ENCODE data around the gene GMIP.

The GMIP gene

DNA sequence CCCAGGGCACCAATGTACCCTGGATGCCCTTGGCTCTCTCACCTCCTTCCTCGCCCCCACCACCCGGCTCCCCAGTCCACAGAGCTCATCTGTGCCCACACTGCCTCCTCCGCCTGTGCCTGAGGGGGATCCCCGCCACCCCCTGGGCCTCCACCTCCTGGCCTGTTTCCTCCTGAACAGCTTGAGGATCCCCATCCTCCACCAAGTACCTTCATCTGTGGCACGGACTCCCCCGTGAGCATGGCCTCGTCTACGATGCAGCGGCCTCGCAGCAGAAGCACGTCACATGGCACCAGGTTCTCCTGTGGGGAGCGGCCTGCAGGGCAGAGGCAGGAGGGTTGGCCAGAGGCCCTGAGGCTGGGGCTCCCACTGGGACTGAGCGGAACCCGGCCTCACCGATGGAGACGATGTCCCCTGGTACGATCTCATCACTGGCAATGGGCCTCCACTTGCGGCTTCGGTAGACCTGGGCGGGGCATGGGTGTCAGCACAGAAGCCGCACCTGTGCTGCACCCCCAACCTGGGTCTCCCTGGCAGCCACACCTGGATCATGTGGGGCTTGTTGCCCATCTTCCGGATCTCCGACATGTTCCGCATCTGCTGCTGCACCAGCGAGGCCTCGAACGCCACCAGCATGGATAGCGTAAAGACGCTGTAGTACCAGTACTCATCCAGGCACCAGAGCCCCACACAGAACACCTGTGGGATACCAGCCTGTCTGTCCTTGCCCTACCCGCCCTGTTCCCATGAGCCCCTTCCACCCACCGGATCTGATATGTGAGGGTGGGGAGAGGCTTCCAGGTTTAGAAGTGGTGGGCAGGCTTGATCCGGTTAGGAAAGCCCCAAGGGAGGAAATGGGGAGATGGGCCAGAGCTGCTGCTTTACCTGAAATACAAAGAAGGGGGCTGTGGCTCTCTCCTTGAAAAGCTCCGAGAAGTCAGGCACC lies 13.3 kb upstream of the GMIP start:
- no peak for DNase-seq

GRCh38 chr19:19655641-19656343 lies 12.3 kb upstream of the GMIP start:
- no peak for DNase-seq

GRCh38 chr19:19655051-19655594 lies 11.7 kb upstream of the GMIP start:
- DNase-seq = no peak

DNA sequence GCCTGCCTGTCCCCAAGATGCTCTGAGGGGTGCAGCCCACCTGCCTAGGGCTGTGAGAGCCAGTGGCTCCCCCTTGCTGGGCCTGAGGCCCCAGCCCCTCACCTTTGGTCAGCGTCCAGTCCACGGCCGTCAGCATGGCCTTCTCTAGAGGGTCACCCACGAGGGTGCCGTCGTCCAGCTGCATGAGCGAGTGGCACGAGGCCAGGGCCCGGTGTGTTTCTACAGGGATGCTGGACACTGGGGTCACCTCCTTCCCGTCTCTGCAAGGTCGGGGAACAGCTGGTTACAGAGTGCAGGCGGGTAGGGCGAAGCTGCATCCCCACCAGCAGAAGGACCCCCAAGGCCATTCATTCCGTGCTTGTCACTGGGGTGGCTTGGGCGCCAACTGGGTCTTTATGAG lies 11.0 kb upstream of the GMIP start:
- DNase-seq = no peak

GRCh38 chr19:19653597-19654147 lies 10.2 kb upstream of the GMIP start:
- DNase-seq = no peak

DNA sequence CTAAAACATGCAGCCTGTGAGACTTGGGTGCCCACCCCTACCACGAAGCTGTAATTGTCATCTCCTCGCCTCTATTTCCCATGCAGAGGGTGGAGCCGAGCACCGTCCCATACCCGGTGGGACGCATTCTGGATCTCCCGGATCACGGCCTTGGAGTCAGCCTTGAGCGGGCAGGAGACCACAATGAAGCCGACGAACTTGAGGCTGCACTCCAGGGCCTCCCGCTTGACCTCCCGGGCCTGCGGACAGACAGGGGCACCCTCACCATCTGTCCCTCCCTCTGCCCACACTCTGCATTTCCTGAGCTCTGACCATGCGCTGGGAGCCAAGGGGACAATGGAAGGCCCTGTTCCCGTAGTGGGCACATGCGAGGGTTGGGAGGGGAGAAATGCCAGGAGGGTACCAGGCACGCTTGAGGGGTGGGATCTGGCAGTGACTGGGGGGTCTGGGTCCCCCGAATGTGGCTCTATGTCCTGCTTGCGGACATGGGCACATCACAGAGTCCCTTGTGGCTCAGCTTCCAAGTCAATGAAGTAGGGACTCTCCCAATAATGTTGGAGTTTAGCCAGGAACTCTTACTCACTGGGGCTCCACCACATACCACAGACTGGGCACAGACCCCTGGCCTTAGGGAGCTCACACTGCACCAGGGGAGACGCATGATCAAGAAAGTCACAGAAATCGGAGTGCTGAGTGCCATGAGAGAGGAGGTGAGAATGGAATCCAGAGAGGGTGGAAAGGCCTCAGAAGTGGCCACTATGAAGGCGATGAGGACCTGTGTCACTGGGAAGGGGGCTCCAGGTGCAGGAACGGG lies 9.2 kb upstream of the GMIP start:
- no peak for DNase-seq

DNA sequence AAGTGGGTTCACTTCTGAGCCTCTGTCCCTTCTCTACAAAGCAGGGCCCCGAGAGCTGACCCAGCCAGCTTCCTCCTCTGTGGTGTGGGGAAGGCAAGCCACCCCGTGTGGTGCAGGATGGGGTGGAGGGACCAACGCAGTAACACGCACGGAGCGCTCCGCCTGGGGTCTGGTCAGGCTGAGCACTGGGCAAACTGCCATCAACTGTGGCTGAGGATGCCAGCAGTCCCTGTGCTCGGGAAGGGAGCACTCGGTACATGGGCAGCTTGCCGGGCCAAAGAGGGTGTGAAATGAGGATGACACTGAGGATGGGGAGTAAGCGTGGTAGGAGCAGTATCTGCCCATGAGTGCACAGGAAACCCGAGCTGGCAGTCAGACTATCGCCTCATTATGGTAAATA lies 7.6 kb upstream of the GMIP start:
- no peak for DNase-seq

DNA sequence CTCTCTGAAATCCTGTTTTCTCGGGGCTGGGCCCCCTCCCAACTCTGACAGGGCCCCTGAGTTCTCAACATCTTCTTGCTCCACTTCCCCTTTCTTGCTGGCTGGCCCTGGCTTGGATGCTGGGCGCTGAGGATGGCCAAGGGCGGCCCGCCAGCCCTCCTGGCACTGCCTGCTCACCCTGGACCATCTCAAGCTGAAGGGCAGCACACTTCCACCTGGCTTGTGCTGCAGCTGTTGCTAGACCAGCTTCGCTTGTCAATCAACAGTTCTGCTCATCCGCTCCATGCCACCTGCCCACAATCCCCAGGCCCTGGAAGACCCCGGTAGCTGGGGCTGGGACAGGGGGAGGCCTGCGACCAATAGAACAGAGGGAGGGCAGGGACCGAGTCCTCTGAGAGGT lies 6.9 kb upstream of the GMIP start:
- DNase-seq = no peak

- DNase-seq = no peak
Observed at GRCh38 chr19:19649580-19649995, 6.1 kb upstream of the GMIP start.

DNA sequence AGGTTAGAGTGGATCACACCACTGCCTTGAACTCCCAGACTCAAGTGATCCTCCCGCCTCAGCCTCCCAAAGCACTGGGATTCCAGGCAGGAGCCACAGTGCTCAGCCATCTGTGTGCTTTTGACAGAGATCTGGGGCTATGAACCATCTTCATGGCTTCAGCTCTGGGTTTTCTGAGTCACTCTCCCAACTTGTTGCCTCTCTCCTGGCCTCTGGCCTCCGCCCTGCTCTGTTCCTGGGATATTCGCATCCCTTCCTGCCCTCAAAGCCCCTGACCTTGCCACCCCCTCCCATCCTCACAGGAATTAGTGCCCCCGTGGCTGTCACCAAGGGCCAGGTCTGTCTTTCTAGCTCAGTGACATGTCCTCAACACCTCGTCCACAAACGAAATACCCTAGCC lies 5.7 kb upstream of the GMIP start:
- no peak for DNase-seq

DNA sequence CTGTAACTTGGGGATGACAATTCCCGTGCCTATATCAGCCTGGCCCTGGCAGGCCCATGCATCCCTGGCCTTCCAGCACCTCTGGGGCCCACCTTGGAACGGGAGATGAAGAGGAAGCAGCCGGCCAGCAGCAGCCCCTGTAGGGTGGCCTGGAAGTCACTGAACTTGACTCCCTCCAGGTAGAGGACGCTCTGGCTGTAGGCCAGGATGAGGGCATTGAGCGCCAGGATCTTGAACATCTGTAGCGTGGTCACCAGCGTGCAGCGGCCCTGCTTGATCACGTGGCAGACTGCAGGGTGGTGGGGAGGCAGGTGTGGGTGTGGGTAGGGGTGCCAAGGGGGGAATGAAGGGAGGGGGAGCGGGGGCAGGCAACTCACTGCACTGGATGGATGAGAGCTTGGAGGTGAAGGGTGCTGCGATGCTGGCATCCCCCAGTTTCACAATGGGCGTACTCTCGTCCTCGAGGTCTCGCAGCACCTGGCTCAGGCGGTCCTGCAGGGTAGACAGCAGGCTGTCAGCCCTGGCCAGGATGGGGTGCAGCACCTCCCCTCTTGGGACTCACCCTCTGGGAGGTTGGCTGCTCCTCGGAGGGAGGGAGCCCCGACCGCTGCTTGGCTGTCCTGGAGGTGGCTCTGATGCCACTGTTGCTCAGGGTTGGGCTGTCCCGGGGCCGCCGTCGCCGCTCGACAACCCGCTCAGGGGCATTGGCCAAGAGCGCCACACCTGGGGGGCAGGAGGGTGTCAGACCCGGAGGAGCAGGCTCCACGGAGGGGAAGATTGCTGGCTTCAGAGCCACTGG lies 3.8 kb upstream of the GMIP start:
- no peak for DNase-seq

GRCh38 chr19:19645233-19645870 lies 1.9 kb upstream of the GMIP start:
- DNase-seq = no peak

DNA sequence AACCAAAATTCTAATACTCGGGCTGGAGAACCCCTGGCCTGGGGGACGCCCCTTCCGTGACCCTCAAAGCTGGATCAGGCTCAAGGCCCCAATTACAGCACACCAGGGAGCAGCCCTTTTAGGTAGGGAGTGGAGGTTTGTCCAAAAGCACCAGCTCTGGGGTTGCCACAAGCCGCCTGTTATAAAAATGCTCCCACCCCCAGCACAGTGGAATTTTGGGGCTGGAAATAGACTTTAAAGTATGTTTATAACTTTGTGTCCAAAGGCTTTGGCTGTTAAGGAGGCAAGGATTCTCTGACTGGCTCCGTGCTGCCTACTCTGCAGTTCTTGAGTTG lies 564 bp upstream of the GMIP start:
- DNase-seq = no peak

DNA sequence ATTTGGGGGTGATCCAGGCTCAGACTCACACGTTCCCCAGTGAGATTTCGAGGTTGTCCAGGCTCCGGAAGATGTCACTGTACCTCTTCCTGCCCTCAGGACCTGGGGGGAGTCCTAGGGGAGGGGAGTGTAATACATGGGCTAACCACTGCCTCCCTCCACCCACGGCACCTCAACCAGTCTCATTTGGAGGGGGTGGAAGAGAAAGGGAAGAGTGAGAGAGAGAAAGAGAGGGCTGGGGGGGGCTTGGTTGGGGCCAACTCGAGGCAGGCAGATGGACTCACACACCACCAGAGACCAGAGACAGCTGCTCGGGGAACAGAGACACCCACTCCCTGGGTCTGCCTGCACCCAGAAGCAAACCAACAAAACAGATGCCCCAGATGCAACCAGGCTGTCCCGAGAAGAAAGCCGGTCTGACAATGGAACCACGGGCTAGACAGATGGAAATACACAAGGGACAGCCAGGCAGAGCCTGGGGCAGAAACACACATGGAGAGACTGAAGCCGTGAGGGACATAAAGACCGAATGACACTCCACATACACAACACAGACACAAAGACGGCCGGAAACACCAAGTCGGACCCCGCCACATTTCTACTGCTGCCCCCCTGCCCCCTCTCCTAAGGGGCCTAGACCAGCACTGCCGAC lies 825 bp downstream of the GMIP start:
- DNase-seq = no peak

GRCh38 chr19:19637523-19638251 lies 5.8 kb downstream of the GMIP start:
- DNase-seq = no peak

GRCh38 chr19:19637186-19637522 lies 6.3 kb downstream of the GMIP start:
- DNase-seq = no peak

DNA sequence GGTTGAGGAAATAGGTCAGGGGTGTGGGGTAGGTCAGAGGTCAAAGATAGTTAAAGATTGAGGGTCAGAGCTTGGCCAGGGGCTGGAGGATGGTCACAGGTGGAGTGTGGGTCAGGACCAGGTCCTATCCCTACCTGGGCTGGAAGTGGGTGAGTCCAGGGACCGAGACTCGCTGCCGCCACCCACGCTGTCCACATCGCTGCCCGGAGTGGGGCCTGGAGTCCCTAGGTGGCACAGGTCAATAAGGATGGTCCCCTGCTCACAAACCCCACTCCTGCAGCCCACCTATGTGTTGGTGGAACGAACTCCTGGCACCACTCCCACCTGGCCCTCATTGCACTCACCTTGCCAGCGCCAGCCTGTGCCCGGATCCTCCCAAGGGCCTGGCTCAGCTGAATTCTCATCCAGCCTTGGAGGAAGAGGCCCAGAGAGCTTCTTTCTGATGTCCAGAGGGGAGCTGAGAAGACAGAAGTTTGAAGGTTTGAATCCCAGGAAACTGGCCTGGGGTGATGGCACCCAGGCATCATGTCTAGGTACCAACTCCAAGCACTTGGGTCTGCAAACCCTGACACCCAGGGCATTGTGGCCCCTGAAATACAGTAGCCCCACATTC lies 6.8 kb downstream of the GMIP start:
- no peak for DNase-seq

DNA sequence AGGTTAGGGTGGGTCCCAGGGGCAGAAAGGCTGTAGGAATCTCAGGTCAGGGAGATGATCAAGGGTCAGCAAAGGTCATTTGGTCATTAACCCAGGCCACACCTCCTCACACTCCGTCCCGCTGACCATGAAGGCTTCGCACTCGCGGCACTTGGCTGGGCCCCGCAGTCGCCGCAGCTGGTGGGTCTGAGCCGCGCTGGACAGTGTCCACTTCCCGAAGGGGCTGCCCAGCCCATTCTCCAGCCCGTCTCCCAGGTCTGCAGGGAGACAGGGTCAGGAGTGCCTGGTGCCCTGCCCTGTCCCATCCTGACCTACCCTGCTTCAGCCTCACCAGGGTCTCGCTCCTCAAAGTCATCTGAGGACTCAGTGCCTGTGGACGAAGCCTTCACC lies 8.1 kb downstream of the GMIP start:
- DNase-seq = no peak

DNA sequence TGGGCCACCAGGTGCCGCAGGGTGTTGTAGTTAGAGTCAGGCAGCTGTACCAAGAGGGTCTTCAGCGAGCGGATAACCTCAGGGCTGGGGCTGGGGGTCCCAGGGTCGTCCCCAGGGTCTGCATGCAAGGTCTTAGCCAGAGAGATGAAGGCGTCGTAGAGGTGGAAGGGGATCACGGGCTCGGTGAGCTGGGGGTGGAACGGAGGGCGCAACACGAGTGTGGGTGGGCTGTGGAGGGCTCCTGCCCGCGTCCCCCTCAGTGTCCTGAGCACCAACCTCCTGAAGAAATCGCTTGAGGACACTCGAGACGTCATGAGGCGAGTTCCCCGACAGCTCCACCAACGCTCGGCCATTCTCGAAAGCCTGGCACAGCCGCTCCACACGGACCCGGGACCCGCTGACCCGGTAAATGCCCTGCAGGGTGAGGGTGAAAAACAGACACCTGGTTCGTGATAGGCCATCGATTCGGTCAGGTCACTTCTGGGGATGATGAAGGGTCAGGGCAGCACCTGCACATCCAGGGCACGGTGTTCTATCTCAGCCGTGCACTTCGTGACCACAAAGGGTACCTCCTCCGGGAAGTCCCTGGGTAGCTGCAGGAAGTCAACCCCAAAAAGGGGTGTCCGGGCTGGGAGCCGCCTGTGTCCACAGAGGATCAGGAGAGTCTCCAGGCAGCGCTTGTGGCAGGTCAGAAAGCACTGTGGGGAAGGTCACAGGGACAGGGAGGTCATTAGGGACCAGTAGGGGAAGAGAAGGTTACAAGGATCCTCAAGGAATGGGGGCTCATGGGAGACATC lies 8.7 kb downstream of the GMIP start:
- no peak for DNase-seq
